NB4 (cell line): ENCODE data around the gene ABCF3.

Experiments
- DNase-seq: peaks from one replicate; pipeline ENCODE4 v3.0.0; 2010; ENCODE audit warnings: low read depth
- H3K4me3 ChIP-seq: one replicate; pipeline ENCODE4 v1.5.1; 2011; ENCODE audit warnings: mild to moderate bottlenecking, low read depth, low read length, moderate library complexity
- CTCF ChIP-seq: IDR thresholded peaks from one replicate; pipeline ENCODE4 v1.5.1; 2012; ENCODE audit warnings: low read depth, low read length
- MAX ChIP-seq: IDR thresholded peaks from 2 replicates; pipeline ENCODE4 v1.6.1; 2011; ENCODE audit warnings: low read depth, low read length
- MYC ChIP-seq: IDR thresholded peaks from 2 replicates; pipeline ENCODE4 v1.6.1; 2011; ENCODE audit warnings: low read depth, low read length
- POLR2A ChIP-seq: IDR thresholded peaks from 2 replicates; pipeline ENCODE4 v1.6.1; 2011; ENCODE audit warnings: mild to moderate bottlenecking; ENCODE audit not compliant: insufficient read length; ENCODE audit errors: extremely low read depth

ABCF3 gene

GRCh38 chr3:184241447-184242296 is 55.7 kb downstream of the ABCF3 start:
- H3K4me3 ChIP-seq = no peak overlapping the region
- peak; percentile 46 for DNase-seq
- no peak for TF ChIP-seq POLR2A
- TF ChIP-seq CTCF = peak; percentile 10

GRCh38 chr3:184242297-184242685 is 56.3 kb downstream of the ABCF3 start:
- TF ChIP-seq POLR2A = no peak
- TF ChIP-seq MYC = no peak
- no peak for TF ChIP-seq MAX
- TF ChIP-seq CTCF = no peak
- no peak for DNase-seq

More at GRCh38 chr3:184242297-184242685, 56.3 kb downstream of the ABCF3 start:
- H3K4me3 ChIP-seq = no peak overlapping the region
